Measurements from ENCODE around the gene CASK. TPM values are rescaled to one million over a fixed set of nuclear protein-coding genes. Genes with fewer than 3 reads are reported as not detected.

The CASK gene
- total and polyA plus RNA-seq, 4 donors, result 3.6 to 14.8 (median 6.2) TPM

GRCh38 chrX:41689711-41690110, 233.6 kb downstream of the CASK start:
- Histone ChIP-seq H3K36me3 (ENCODE audit: control insufficient read depth in 4 of 4, insufficient read depth in 3 of 4, low read depth in 1 of 4, low read length in 3 of 4) (no peaks in the 10 kb centered on the region), H3K4me3 (ENCODE audit: low read depth in 1 of 3, low read length in 3 of 3) (no peak overlapping the region), H3K9me3 (ENCODE audit: control insufficient read depth in 4 of 4, low read length in 3 of 4) (no peaks in the 10 kb centered on the region), H3K27ac (ENCODE audit: low read depth in 1 of 2, low read length in 2 of 2) (peak overlapping the region; percentile 13 to 38), H3K9ac (ENCODE audit: low read depth in 1 of 2, low read length in 2 of 2) (no peak overlapping the region), H3K4me1 (ENCODE audit: control insufficient read depth in 4 of 4, insufficient read depth in 4 of 4, low read length in 3 of 4) (peaks cover 0 to 1% (median 0%) of the 10 kb centered on the region in 4 donors), H3K27me3 (ENCODE audit: control insufficient read depth in 4 of 4, insufficient read depth in 4 of 4, low read length in 3 of 4) (peaks cover 0 to 4% (median 0%) of the 10 kb centered on the region in 4 donors)
- DNase-seq (ENCODE audit: low spot score), result no peak
- TF ChIP-seq FOXA2 (IDR thresholded peaks at IDR 0.05) (no peak), JUND (IDR thresholded peaks at IDR 0.05) (peak in 1 of 2 donors; percentile 42), GABPA (IDR thresholded peaks at IDR 0.05 in 1 of 2, conservative IDR thresholded peaks at IDR 0.05 in 1 of 2) (no peak), REST (IDR thresholded peaks at IDR 0.05) (no peak), SP1 (IDR thresholded peaks at IDR 0.05) (peak; percentile 67), FOXA1 (IDR thresholded peaks at IDR 0.05) (no peak), RXRA (IDR thresholded peaks at IDR 0.05) (peak; percentile 54 to 76), HNF4G (IDR thresholded peaks at IDR 0.05) (no peak), HNF4A (conservative IDR thresholded peaks at IDR 0.05) (peak; percentile 78 to 81), NR2F2 (IDR thresholded peaks at IDR 0.05) (no peak), RAD21 (IDR thresholded peaks at IDR 0.05) (peak in 1 of 2 donors; percentile 28), ZBTB33 (IDR thresholded peaks at IDR 0.05) (peak; percentile 21), ATF3 (IDR thresholded peaks at IDR 0.05) (no peak), EGR1 (IDR thresholded peaks at IDR 0.05; ENCODE audit: low read depth in 2 of 2) (peak in 1 of 2 donors; percentile 27)
- 29% methylated on average over 3 of the region's 3 CpGs for WGBS

GRCh38 chrX:41688835-41689234, 234.5 kb downstream of the CASK start, which contains the start of gene GPR34:
GPR34 (plus strand) TSS chrX:41688973; CDS start chrX:41695634, 6,661 bp downstream.
- Histone ChIP-seq H3K36me3 (ENCODE audit: control insufficient read depth in 4 of 4, insufficient read depth in 3 of 4, low read depth in 1 of 4, low read length in 3 of 4) (no peaks in the 10 kb centered on the region), H3K27ac (ENCODE audit: low read depth in 1 of 2, low read length in 2 of 2) (peak within 1 kb of the TSS; percentile 13 to 38), H3K4me1 (ENCODE audit: control insufficient read depth in 4 of 4, insufficient read depth in 4 of 4, low read length in 3 of 4) (peaks cover 0 to 1% (median 0%) of the 10 kb centered on the region in 4 donors), H3K9me3 (ENCODE audit: control insufficient read depth in 4 of 4, low read length in 3 of 4) (no peaks in the 10 kb centered on the region), H3K4me3 (ENCODE audit: low read depth in 1 of 3, low read length in 3 of 3) (no peak within 1 kb of the TSS), H3K9ac (ENCODE audit: low read depth in 1 of 2, low read length in 2 of 2) (no peak within 1 kb of the TSS), H3K27me3 (ENCODE audit: control insufficient read depth in 4 of 4, insufficient read depth in 4 of 4, low read length in 3 of 4) (peaks cover 0 to 4% (median 0%) of the 10 kb centered on the region in 4 donors)
- TF ChIP-seq JUND (IDR thresholded peaks at IDR 0.05) (no peak), MAX (IDR thresholded peaks at IDR 0.05) (no peak), FOXA1 (IDR thresholded peaks at IDR 0.05) (no peak), RAD21 (IDR thresholded peaks at IDR 0.05) (no peak), YY1 (IDR thresholded peaks at IDR 0.05) (no peak), NR2F2 (IDR thresholded peaks at IDR 0.05) (no peak), HNF4G (IDR thresholded peaks at IDR 0.05) (no peak), SP1 (IDR thresholded peaks at IDR 0.05) (no peak), TAF1 (conservative IDR thresholded peaks at IDR 0.05) (no peak), ZBTB33 (IDR thresholded peaks at IDR 0.05) (no peak), HNF4A (conservative IDR thresholded peaks at IDR 0.05) (no peak), EGR1 (IDR thresholded peaks at IDR 0.05; ENCODE audit: low read depth in 2 of 2) (no peak), REST (IDR thresholded peaks at IDR 0.05) (no peak)
- WGBS, result 74% methylated on average over 8 of the region's 8 CpGs
- no peak for DNase-seq (ENCODE audit: low spot score)
